NCI-H2107 treated with DMSO at 0.1 percent for 48 hours (cell line): ENCODE results near the gene GABRG3.

Source experiments
- DNase-seq: peaks from one replicate; lab custom pipeline; 2025; ENCODE audit not compliant: unreplicated experiment; lab: John Stamatoyannopoulos, UW

GABRG3 gene

DNA sequence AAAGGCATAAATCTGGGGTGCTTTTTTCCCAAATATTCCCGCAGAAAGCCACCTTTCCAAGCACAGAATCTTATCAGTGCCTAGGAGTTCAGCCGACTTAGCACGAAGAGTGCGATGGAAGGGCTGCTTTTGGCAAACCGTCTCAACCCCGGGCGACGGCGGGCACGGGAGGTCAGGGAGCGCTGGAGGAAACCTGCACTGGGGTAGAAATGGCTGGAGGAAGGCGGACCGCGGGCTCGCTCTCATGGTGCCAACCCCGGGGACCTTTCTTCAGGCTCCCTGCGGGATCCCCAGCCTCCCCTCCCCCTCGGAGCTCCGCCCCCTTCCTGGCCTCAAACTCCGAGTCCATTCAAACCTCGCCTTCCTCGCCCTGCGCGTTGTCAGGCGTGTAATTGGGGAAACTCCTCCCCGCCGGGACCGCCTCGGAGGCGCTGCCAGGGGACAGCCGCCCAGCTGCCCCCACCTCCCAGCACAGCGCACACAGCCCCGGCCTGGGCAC lies at the start of gene GABRG3:
Gene GABRG3, plus strand, starts transcription at position 470 of the 499 bp plus-strand sequence.
- DNase-seq, result no peak

- DNase-seq, result no peak
These were observed 49.5 kb upstream of the GABRG3 start for GRCh38 chr15:26921433-26921832.

DNA sequence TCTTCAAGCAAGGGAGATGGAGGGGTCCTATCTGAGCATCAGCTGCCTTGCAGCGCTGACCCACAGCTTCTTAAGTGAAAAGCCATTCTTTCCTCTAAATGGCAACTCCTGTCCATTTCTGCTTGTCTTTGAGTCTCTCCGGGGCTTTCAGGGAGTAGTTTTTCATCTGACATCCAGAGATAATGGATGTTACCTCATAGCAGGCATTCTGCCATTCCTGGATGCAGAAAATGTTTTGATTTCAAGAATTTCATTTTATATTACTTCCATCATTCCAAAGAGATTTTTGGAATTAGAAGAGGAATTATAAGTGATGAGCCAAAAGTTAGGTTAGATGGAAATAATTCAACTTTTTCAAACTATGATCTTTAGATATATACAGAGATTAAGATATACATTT lies 44.9 kb upstream of the GABRG3 start:
- DNase-seq, result no peak

- DNase-seq, result no peak
These were observed 42.9 kb upstream of the GABRG3 start for GRCh38 chr15:26928051-26928450.

DNA sequence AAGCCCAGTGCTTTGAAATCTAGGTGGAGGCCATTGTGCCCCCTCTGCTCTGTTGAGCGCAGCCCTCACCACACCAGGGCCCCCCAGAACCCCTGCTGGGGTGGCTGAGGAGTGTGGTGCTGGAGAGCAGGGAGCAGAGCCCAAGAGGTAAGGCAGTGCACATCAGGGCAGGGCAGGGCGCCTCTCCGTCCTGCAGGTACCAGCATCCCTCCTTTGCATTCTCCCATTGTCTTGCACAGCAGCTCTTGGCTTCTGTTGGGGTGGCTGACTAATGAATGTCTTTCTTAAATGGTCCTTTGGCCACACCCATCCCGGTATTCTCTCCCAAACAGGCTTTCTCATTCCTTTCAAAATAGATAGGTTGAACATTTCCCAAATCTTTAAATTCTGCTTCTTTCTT lies 41.4 kb upstream of the GABRG3 start:
- no peak for DNase-seq

GRCh38 chr15:26934848-26935247 lies 36.1 kb upstream of the GABRG3 start:
- DNase-seq, result no peak

DNA sequence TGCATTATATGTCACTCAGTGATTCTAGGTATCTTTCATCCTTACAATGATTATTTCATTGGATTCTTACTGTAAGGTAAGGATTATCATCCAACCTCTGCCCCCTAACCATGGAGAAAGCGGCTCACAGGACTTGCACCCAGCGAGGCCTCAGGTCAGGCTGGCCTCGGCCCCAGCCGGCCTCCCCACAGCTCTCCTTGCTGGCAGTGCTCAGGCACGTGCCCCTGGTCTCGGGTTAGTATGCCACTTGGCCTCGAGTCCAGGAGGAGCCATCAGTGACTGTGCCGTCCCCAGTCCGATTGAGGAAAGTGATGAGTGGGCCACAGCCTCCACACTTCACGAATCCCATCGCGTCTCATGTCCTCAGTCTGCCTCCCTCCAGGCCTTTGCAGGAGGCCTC lies 35.7 kb upstream of the GABRG3 start:
- no peak for DNase-seq

GRCh38 chr15:26936502-26936901 lies 34.5 kb upstream of the GABRG3 start:
- no peak for DNase-seq

- no peak for DNase-seq
These were observed 33.8 kb upstream of the GABRG3 start for GRCh38 chr15:26937134-26937533.

DNA sequence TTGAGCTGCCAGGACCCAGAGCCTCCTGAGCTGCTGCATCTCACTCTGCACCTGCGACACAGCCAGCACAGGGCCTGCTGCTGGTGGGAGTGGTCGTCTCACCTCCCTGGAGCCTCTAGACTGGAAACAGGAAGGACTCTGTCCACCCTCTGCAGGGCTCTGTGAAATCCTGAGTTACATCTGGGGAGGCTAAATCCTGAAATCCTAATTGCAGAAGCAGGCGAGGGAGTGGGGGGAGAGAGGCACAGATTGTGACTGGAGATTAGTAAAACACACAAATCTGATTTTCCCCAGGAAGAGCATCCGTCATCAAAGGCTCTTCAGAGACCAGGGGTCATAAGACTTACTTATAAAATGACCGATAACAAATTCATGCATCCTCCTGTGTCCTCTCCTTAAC lies 31.6 kb upstream of the GABRG3 start:
- DNase-seq, result no peak

GRCh38 chr15:26941489-26941888 lies 29.5 kb upstream of the GABRG3 start:
- no peak for DNase-seq

DNA sequence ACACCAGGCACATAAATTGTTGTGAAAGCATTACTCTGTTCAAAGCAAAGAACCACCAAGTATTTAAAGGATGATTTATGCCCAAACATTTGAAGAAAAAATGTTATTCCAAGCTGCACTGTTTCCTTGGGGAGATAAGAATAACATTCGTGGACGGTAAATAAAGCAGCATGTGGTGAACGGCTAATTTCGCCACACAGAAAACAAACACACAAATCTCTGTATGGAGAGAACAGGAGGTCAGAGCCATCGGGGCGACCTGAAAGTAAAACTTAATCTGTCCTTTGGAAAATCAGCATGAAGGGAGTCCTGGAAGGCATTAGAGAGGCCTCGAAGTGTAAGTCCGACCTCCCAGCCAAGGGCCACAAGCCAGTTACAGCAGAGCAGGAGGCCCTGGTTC lies 27.1 kb upstream of the GABRG3 start:
- no peak for DNase-seq

GRCh38 chr15:26945046-26945445 lies 25.9 kb upstream of the GABRG3 start:
- no peak for DNase-seq

DNA sequence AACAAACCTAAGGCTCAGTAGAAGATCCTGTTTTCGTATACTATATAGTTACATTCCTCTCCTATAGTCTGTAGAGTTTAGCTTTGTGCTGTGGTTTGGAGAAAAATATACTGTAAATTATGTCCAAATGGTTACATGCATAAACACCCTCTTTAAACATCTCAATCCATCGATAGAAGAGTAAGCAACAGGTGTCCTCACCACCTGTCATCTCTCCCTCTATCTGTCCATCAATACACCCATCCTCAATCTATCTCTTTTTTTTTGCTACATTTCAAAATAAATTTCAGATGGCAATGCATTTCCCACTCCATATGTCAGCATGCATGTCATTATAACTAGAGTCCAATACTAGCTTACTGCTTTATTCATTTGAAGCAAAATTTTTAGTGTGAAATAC lies 21.0 kb upstream of the GABRG3 start:
- no peak for DNase-seq

- DNase-seq, result no peak
These were observed 16.6 kb upstream of the GABRG3 start for GRCh38 chr15:26954403-26954802.

DNA sequence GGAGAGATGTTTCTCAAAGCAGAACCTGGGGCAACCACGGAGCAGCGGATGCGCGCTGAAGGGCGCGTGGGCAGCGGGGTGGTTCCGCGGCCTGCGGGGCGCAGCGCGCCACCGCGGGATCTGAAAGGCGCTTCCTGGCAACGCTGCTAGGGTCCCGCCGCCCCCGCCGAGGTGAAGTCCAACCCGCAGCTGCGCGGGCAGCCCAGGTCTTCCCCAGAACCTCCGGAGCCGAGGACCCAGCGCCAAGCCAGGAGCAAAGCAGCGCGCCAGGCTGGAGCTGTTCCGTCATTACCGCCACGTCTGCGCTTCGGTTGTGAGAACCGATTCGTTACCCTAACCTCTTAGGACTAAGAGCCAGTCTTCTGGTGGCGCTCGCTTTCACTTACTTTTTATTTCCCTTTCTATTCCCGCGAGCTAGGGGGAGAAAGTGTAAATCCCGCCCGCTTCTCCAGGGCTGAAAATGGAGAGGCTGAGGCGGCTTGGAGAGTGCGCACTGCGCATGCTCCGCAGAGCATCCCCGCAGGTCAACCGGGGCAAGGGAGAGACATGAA lies 3.2 kb upstream of the GABRG3 start:
- DNase-seq, result no peak

- no peak for DNase-seq
These were observed 2.2 kb upstream of the GABRG3 start for GRCh38 chr15:26968806-26969205.

- no peak for DNase-seq
These were observed 464 bp downstream of the GABRG3 start for GRCh38 chr15:26971271-26972018.

GRCh38 chr15:26972636-26973035 lies 1.7 kb downstream of the GABRG3 start:
- DNase-seq, result no peak

DNA sequence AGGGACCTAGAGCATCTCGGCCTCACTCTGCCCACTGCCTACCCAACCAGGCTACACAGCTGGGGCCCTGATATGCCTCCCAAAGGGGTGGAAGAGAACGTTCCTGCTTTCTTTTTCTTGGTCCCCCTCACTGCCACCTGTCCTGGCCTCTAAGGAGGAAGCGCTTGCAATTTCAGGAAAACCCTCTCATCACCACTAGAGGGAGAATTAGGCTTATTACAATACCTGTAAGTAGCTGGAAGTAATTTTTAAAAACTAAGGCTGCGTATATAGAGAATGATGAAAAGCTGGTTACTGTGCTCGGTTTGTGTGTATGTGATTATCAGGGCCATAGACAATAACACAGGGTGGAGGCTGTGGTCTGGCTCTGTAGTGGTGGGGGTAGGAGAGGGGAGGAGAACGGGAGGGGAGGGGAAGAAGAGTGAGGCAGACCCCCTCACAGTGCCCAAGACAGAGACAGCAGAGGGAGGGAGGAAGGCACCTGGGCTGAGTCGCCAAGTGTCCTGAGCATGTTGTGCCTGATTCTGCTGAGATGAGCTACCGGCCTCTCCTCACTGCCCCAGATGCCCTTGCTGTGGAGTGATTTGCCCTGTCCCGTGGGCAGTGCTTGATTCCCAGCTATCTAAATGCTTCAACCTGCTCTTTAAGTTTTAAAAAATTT lies 3.3 kb downstream of the GABRG3 start:
- DNase-seq, result no peak

DNA sequence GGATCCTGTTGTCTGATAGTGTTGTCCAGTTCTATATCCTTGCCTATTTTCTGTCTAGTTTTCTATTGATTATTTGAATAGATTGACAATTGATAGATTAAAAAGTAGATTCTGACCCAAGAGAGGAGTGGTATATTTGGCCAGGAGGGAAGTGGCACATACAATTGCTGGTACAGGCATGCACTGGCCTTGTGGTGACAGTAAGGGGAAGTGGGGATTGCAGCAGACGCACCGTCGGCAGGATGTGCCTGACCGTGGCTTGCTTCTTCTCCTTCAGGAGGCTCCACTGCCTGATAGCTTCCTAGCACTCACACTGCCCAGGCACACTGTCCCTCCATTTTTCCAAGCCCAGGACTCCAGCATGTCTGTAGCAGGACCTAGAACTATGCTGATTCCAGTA lies 10.5 kb downstream of the GABRG3 start:
- DNase-seq, result no peak

DNA sequence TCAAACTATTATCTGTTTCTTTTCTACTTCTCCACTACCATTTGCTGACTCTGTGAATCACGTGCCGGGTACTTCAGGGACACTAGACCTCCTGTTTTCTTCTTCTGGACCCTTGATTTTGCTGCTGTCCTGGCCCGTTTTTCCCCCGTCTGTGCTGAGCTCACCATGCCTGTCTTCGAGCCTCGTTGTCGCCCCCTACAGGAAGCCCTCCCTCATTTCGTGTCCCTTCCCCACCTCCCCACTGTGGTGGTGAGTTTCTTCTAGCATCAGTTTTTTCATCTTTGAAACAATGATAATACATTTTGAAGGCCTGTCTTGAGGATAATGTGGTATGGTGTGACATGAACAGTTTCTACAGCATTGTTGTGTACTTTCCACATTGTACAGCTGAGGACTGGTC lies 12.8 kb downstream of the GABRG3 start:
- DNase-seq, result no peak
